ENCODE results near the gene CHMP4B.

Gene CHMP4B

DNA sequence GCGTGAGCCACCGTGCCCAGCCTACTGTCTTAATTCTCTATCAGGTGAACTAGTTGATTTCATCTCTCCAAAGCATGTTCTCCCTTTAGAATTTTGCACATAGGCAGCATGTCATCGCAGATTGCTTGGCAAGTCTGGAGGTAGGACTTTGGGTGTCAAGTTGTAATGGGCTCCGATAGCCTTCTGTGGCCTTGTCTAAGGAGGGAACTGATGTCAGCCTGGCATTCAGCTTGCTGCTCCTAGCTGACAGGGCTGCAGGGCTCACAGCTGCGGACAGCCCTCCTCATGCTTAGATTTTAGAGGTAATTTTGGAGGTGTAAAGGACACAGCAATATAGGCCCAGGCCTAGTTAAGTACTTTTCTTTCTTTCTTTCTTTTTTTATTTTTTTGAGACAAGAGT lies 11.3 kb downstream of the CHMP4B start:
- no peak for DNase-seq

DNA sequence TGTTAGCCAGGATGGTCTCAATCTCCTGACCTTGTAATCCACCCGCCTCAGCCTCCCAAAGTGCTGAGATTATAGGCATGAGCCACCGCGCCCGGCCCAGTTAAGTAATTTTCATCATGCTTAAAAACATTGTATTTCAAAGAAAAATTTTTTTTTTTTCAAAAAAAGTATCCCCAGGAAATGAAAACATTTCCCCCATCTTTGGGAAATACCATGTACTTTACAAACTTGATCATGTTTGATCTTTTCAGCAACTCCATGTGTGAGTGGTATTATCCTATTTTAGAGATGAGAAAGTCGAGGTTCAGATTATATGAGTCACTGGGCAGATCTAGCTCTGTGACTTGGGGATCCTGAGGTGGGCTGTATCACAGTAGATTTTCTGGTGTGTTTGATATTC lies 11.8 kb downstream of the CHMP4B start:
- peak; percentile 24 to 25 for DNase-seq

- DNase-seq, result no peak
Measured at GRCh38 chr20:33824852-33825251, 13.7 kb downstream of the CHMP4B start.

DNA sequence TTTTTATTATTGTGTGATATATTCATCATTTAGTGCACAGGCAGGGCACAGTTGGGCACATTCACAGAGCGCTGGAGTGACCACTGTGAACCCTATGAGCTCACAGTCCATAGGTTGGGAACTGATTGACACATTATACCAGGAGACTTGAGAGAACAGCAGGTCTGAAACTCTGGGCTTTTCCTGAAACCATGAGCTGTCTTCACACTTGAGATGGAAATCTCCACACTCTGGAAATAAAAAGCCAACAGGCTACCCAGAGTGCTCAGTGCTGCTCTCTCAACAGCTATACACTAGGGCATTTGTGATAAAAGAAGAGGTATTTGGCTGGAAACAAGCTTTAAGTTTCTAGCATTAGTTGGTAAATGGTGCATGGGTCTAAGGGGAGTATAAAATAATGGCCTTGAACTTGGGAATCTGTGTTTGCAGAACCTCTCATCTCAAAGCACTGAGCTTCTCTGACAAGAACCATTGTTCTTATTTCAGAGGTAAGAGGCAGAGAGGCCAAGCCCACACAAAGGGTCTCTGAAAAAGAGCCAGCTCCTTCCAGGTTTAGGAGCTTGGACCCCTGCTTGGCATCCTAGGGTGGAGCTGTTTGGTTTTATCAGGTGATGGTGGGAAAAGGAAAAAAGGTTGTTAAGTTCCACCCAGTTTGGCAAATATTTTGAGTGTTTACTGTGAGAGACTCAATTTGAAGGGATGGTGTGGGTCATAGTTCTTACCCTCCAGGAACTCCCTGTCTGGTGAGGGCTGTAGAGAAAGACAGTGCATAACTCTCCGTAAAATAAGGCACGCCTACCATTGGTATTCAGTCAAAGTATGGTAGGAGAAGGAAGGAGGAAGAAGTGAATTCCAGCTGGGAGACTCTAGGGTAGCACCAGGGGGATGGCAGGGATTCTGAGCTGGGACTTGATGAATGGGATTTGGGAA lies 14.5 kb downstream of the CHMP4B start:
- DNase-seq, result peak in 1 of 2 donors; percentile 27

DNA sequence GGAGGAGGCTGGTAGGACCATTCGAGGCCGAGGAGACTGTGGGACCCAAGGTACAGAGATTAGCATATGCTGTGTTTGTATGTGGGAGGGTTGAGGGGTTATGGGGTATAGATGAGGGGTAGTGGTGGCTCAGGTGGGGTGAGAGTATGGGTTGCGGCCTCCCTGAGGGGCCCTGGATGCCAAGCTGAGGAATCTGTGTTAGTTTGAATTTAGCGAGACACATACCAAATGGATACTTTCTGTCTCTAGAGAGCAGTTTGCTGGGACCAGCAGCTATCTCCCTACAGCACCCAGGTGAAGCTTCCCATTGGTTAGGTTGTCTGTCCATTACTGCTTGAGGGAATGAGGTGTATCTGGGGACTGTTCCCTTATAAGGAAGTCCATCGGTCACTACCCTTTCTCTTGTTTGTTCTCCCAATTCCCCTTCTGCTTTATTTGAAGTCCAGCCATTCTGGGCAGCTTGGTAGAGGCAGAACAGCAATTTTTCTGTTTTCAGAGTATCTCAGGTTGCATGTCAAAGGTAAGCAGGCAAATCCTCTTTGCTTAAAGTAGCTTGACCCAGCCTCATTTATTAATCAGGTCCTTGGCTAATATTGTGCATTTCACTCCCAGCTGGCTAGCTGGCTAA lies 15.2 kb downstream of the CHMP4B start:
- no peak for DNase-seq

DNA sequence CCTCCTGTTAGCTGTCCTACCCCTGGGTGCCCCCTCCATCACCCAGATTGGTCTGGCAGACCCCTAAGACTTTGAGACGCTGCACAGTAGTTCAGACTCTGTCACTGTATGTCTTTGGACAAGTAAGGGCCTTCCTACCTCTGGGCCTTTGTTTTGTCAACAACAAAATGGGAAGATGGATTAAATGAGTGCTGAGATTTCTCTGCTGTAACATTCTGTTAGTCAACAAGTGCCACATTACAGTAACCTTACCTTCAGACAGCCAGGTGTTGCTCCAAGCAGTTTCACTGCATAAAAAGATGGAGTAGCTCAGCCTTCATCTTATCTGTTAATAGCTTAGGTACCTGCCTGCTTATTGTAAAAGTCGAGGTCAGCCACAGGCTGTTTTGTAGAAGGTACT lies 16.0 kb downstream of the CHMP4B start:
- DNase-seq, result no peak

GRCh38 chr20:33827634-33828325 lies 16.6 kb downstream of the CHMP4B start:
- DNase-seq, result no peak

- DNase-seq, result no peak
Measured at GRCh38 chr20:33828326-33828844, 17.2 kb downstream of the CHMP4B start.

GRCh38 chr20:33828967-33829560 lies 17.9 kb downstream of the CHMP4B start:
- DNase-seq, result no peak

- no peak for DNase-seq
Measured at GRCh38 chr20:33829636-33830035, 18.5 kb downstream of the CHMP4B start.

DNA sequence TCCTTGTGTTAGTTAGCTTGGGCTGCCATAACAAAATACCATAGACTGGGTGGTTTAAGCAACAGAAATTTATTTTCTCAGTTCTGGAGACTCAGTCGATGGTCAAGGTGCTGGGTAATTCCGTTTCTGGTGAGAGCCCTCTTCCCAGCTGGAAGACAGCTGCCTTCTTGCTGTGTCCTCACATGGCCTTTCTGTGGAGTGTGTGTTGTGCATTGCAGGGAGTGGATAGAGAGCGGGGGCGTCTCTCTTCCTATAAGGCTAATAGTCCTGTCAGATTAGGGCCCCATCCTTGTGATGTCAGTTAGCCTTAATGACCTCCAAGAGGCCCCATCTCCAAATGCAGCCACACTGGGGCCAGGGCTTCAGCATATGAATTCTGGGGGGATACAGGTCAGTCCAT lies 19.2 kb downstream of the CHMP4B start:
- DNase-seq, result no peak

DNA sequence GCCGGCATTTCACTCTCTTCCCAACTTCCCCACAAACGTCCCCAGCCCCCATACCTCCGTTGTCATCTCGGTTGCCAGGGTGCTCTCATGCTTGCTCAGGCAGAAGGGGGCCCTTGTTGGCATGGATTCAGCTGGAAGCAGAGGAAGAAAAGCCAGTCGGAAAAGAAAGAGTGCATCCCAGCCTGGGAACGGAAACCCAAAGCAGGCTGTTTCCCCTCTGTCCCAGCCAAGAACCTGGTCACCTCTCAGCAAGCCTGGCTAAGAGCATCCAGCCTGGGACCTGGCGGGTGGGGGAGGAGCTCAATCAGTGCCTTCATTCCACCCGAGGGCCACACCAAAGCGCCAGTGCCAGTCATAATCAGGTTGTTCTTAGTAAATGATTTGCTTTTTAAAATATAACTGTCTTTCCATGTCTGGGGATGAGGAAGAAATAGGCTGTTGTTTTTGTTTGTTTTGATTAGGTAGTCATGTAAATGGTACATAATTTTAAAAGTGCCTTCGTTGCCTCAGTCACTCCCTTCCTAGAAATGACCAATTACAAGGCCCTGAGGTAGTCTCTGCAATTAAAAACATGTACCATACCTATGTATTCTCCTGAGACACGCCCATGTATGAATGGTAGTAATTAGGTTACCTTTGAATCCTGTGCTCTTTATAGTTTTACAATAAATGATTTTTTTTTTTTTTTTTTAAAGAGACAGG lies 21.1 kb downstream of the CHMP4B start:
- no peak for DNase-seq

- DNase-seq, result no peak
Measured at GRCh38 chr20:33833333-33833732, 22.2 kb downstream of the CHMP4B start.

GRCh38 chr20:33835615-33836172 lies 24.5 kb downstream of the CHMP4B start:
- DNase-seq, result no peak

DNA sequence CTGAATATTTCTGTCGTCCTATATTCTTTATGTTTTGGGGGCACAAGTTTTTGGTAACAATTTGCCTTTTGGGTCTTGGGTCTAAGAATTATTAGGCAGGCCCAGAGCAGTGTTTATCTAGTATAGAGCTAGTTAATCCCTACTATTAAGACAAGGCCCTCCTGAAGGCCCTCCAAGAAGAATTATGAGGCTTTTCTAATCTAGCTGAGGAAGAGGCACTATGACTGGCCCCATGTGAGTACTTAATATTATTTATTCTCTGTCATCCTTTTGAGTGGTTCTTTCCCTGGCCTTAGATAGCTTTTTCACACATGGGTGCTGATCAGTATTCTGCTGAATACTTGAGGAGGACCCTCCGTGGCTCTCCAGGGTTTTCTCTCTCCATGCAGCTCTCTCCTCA lies 25.1 kb downstream of the CHMP4B start:
- DNase-seq, result no peak

- no peak for DNase-seq
Measured at GRCh38 chr20:33837096-33837830, 26.1 kb downstream of the CHMP4B start.

DNA sequence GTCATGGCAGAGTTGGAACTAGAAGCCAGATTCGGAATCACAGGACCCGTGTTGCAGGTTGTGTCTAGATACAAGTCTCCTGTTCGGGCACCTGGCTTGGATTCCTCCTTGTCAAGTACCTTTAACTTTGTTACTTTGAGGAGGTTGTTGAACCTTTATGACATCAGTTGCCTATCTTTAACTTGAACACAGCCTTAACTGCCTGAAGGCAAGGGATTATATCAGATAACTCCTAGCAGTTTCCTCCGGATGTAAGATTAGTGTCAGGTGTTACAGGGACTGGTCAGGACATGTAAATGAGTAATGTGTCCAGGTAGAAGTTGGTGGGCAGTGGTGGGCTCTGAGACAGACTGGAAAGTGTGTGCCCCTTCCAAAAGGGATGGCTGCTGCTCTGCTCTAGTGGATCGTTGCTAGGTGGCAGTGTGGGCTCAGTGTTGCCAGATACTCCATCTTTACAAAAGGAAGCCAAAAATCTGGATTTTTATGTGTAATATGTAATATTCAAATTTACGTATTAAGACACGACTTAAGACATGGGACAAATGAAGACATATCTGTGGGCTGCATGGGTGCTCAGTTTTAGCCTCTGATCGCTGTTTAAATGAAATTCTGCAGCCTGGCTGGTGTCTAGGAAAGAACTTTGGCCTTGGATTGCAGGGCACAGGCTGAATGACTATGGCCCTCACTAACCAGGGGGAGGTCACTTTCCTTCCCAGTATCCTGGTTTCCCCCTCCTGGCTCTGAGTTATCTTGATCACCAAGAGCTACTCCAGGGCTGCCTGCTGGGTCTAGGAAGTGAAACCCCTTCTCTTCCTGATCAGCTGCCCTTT lies 27.1 kb downstream of the CHMP4B start:
- no peak for DNase-seq

- no peak for DNase-seq
Measured at GRCh38 chr20:33839591-33839990, 28.4 kb downstream of the CHMP4B start.

DNA sequence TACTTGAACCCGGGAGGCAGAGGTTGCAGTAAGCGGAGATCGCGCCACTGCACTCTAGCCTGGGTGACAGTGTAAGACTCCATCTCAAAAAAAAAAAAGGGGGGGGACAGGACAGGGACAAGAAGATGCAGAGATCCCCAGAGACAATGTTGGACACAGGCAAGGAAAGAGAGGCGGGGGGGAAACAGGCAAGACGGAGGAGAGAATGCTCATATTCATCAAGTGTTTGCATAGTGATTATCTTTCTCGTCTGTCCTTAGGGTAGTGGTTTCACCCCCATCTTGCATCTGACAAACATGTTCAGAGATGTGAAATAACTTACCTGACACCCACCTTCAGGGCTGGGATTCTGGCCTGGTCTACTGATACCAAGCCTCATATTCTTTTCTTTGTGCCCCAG lies 29.0 kb downstream of the CHMP4B start:
- no peak for DNase-seq

DNA sequence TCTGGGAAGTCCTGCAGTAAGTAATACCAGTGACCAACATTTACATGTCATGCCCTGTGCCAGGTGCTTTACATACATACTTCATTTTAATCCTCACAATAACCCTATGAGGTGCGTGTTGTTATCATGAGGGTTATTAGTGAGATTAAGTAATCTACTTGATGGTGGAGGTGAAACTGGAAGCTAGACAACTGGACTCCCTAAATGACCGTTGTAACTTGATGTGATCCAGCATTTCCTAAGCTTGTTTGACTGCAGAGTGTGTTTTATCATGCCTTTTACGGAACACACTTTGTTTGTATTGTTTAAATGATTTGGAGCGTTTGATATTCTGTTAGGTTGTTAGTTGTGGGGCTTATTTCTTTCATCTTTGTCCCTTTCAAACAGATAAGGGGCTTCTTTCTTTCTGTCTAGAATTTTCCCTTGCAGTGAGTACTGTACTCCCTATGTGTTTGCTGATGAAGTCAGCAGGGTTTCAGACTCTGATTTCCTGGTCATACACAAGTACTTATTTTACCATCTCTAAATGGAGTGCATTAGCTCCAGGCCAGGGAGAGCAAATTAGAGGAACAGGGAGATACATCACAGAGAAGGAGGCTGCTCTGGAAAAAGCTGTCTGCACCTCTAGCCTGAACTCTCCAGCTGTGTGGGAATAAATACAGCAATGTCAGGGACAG lies 29.7 kb downstream of the CHMP4B start:
- no peak for DNase-seq
